Calu3 (cell line): ENCODE measurements around the gene VPS45. TPM values are rescaled to one million over a fixed set of nuclear protein-coding genes. Genes with fewer than 3 reads are reported as not detected.

Source experiments
- BruUV-seq: library from RNA; stranded (reverse); fragments of 400-500 nt; replicated peaks from 2 replicates; lab custom pipeline; 2021; lab: Mats Ljungman, UMichigan
- CTCF ChIA-PET: fragments of 300-600 bp; sonication (Branson Sonifier 250); formaldehyde crosslinking; loops from one replicate; lab custom pipeline; 2022; ENCODE audit warnings: antibody characterized with exemption; lab: Charles Lee
- DNase-seq: peaks from one replicate; pipeline ENCODE4 v3.0.0; 2022
- H3K27ac Mint-ChIP-seq: one replicate; pipeline ENCODE4 v1.8.0; 2022; ENCODE audit warnings: mixed read lengths; ENCODE audit not compliant: unreplicated experiment
- H3K27me3 Mint-ChIP-seq: one replicate; pipeline ENCODE4 v1.8.0; 2022; ENCODE audit warnings: mixed read lengths; ENCODE audit not compliant: unreplicated experiment
- H3K36me3 Mint-ChIP-seq: one replicate; pipeline ENCODE4 v1.8.0; 2022; ENCODE audit warnings: mild to moderate bottlenecking, moderate library complexity, mixed read lengths; ENCODE audit not compliant: insufficient read depth, unreplicated experiment
- H3K4me1 Mint-ChIP-seq: one replicate; pipeline ENCODE4 v1.8.0; 2022; ENCODE audit warnings: mild to moderate bottlenecking, low read depth, mixed read lengths; ENCODE audit not compliant: unreplicated experiment
- H3K4me3 Mint-ChIP-seq: one replicate; pipeline ENCODE4 v1.8.0; 2022; ENCODE audit warnings: mild to moderate bottlenecking, low read depth, moderate library complexity, mixed read lengths; ENCODE audit not compliant: unreplicated experiment
- H3K9me3 Mint-ChIP-seq: one replicate; pipeline ENCODE4 v1.8.0; 2022; ENCODE audit warnings: low read depth, mixed read lengths; ENCODE audit not compliant: unreplicated experiment
- CTCF ChIP-seq: fragments of 200-600 bp; IDR thresholded peaks from one replicate; pipeline ENCODE4 v1.8.0; 2022; ENCODE audit warnings: antibody characterized with exemption; ENCODE audit not compliant: unreplicated experiment
- intact Hi-C: fragments of 100-400 bp; cut with micrococcal nuclease; formaldehyde crosslinking; loops from one replicate; pipeline ENCODE4 v1.10.0; 2022; ENCODE audit not compliant: unreplicated experiment
- total RNA-seq: library from RNA; stranded (reverse); gene quantifications from 2 replicates; pipeline ENCODE4 v1.2.3, GENCODE V29; 2022

The VPS45 gene
- total RNA-seq, 1 experiment from 2014 or later, result 37.9 TPM

- CTCF ChIA-PET, result no interaction called here
- intact Hi-C loops, result no loop called here
- H3K27ac Mint-ChIP-seq, result no peak overlapping the region
- H3K9me3 Mint-ChIP-seq, result no peaks in the 10 kb centered on the region
- no peak for TF ChIP-seq CTCF
- H3K4me1 Mint-ChIP-seq, result no peaks in the 10 kb centered on the region
- H3K4me3 Mint-ChIP-seq, result no peak overlapping the region
- peaks cover 11% of the 10 kb centered on the region for H3K36me3 Mint-ChIP-seq
- no peak for DNase-seq
- no TSS peak for BruUV-seq
- H3K27me3 Mint-ChIP-seq, result no peaks in the 10 kb centered on the region
Observed at GRCh38 chr1:150076985-150077384, 9.4 kb downstream of the VPS45 start.

- no peak for DNase-seq
- H3K36me3 Mint-ChIP-seq, result peaks cover 4% of the 10 kb centered on the region
- no peaks in the 10 kb centered on the region for H3K27me3 Mint-ChIP-seq
- H3K4me1 Mint-ChIP-seq, result no peaks in the 10 kb centered on the region
- TF ChIP-seq CTCF, result no peak
- CTCF ChIA-PET, result interaction anchor here (0.6 kb wide), 1 partner anchor 41 kb away, joined by 4 read pairs; no protein-coding TSS in a partner anchor
- intact Hi-C loops, result no loop called here
- no TSS peak for BruUV-seq
- no peaks in the 10 kb centered on the region for H3K9me3 Mint-ChIP-seq
- H3K4me3 Mint-ChIP-seq, result no peak overlapping the region
- no peak overlapping the region for H3K27ac Mint-ChIP-seq
Observed at GRCh38 chr1:150080784-150081183, 13.2 kb downstream of the VPS45 start.

- H3K36me3 Mint-ChIP-seq, result peaks cover 4% of the 10 kb centered on the region
- no peak for TF ChIP-seq CTCF
- no peaks in the 10 kb centered on the region for H3K27me3 Mint-ChIP-seq
- H3K4me1 Mint-ChIP-seq, result no peaks in the 10 kb centered on the region
- H3K4me3 Mint-ChIP-seq, result no peak overlapping the region
- CTCF ChIA-PET, result interaction anchor here (0.6 to 0.7 kb wide), 2 partner anchors 37 to 87 kb away, joined by 6 read pairs; no protein-coding TSS in a partner anchor
- H3K27ac Mint-ChIP-seq, result no peak overlapping the region
- intact Hi-C loops, result no loop called here
- H3K9me3 Mint-ChIP-seq, result no peaks in the 10 kb centered on the region
- no peak for DNase-seq
- BruUV-seq, result no TSS peak
Observed at GRCh38 chr1:150082494-150082893, 14.9 kb downstream of the VPS45 start.

- no peaks in the 10 kb centered on the region for H3K27me3 Mint-ChIP-seq
- H3K27ac Mint-ChIP-seq, result no peak overlapping the region
- no peaks in the 10 kb centered on the region for H3K4me1 Mint-ChIP-seq
- no peak for DNase-seq
- no TSS peak for BruUV-seq
- H3K4me3 Mint-ChIP-seq, result no peak overlapping the region
- intact Hi-C loops, result no loop called here
- H3K9me3 Mint-ChIP-seq, result no peaks in the 10 kb centered on the region
- CTCF ChIA-PET, result interaction anchor here (0.6 kb wide), 1 partner anchor 13 kb away, joined by 3 read pairs; no protein-coding TSS in a partner anchor
- TF ChIP-seq CTCF, result no peak
- peaks cover 4% of the 10 kb centered on the region for H3K36me3 Mint-ChIP-seq
Observed at GRCh38 chr1:150083907-150084306, 16.3 kb downstream of the VPS45 start.
